H1 (cell line): ENCODE data around the gene CISH. TPM values are rescaled to one million over a fixed set of nuclear protein-coding genes. Genes with fewer than 3 reads are reported as not detected.

Experiments used
- CTCF ChIA-PET: fragments of 300-600 bp; sonication (Branson Sonifier 250); formaldehyde crosslinking; loops from one replicate; lab custom pipeline; 2021; ENCODE audit not compliant: partially characterized antibody; lab: Charles Lee
- POLR2A ChIA-PET: fragments of 300-600 bp; sonication (Branson Sonifier 250); formaldehyde crosslinking; loops from one replicate; lab custom pipeline; 2021; ENCODE audit warnings: inconsistent platforms; ENCODE audit not compliant: partially characterized antibody; lab: Charles Lee
- DNase-seq, 2 experiments: peaks; one replicate each; pipeline versions ENCODE4 v3.0.0 to v3.0.0-alpha.2; 2010 to 2022; ENCODE audit warnings: low spot score in 2 of 2, low read depth in 1 of 2, mixed read lengths in 1 of 2
- FAIRE-seq: peaks from 2 replicates; lab custom pipeline; 2011; peaks lifted over from hg19 to GRCh38; lab: Jason Lieb, UNC
- H2AFZ ChIP-seq: 2 replicates; pipeline ENCODE4 v1.8.1; 2012; ENCODE audit warnings: low read length, inconsistent platforms
- H2AK5ac ChIP-seq: 2 replicates; pipeline ENCODE4 v1.6.1; 2013; ENCODE audit warnings: low read depth, low read length
- H2BK120ac ChIP-seq: replicated peaks from 2 replicates; pipeline ENCODE3; 2013; ENCODE audit warnings: low read depth, low read length, inconsistent platforms
- H2BK12ac ChIP-seq: 2 replicates; pipeline ENCODE4 v1.6.1; 2013; ENCODE audit warnings: low read depth, low read length
- H2BK15ac ChIP-seq: 2 replicates; pipeline ENCODE4 v1.6.1; 2013; ENCODE audit warnings: low read length
- H2BK20ac ChIP-seq: 2 replicates; pipeline ENCODE4 v1.6.1; 2013; ENCODE audit warnings: low read length
- H2BK5ac ChIP-seq: 2 replicates; pipeline ENCODE4 v1.6.1; 2013; ENCODE audit warnings: low read depth, low read length
- H3K14ac ChIP-seq: 2 replicates; pipeline ENCODE4 v1.6.1; 2013; ENCODE audit warnings: inconsistent platforms; ENCODE audit not compliant: insufficient read length
- H3K18ac ChIP-seq: 2 replicates; pipeline ENCODE4 v1.6.1; 2013; ENCODE audit warnings: low read length; ENCODE audit errors: extremely low read depth
- H3K23ac ChIP-seq: 2 replicates; pipeline ENCODE4 v1.6.1; 2013; ENCODE audit warnings: inconsistent platforms; ENCODE audit not compliant: insufficient read length
- H3K23me2 ChIP-seq: 2 replicates; pipeline ENCODE4 v1.6.1; 2013; ENCODE audit warnings: low read depth, low read length
- H3K27ac ChIP-seq: 2 replicates; pipeline ENCODE4 v1.6.1; 2011; ENCODE audit warnings: low read depth, low read length, inconsistent platforms
- H3K27me3 ChIP-seq, 4 experiments: replicated peaks in 1 of 4; 1 replicate in 1 of 4; 2 replicates in 3 of 4; pipeline versions ENCODE4 v1.6.1 to v1.8.1; 2011 to 2013; ENCODE audit warnings: low read length in 3 of 4, mild to moderate bottlenecking in 3 of 4, inconsistent platforms in 2 of 4, mixed read lengths in 2 of 4, moderate library complexity in 1 of 4; ENCODE audit not compliant: control insufficient read depth in 3 of 4, insufficient read depth in 3 of 4; ENCODE audit errors: extremely low read depth in 1 of 4
- H3K36me3 ChIP-seq, 4 experiments: 2 replicates each; pipeline versions ENCODE4 v1.6.1 to v1.8.1; 2011 to 2013; ENCODE audit warnings: mild to moderate bottlenecking in 4 of 4, low read length in 3 of 4, moderate library complexity in 2 of 4, control low read depth in 1 of 4, inconsistent platforms in 1 of 4; ENCODE audit not compliant: insufficient read depth in 4 of 4, control insufficient read depth in 2 of 4
- H3K4ac ChIP-seq: replicated peaks from 2 replicates; pipeline ENCODE3; 2013; ENCODE audit warnings: low read length, low read depth, mixed read lengths, inconsistent platforms; ENCODE audit not compliant: insufficient read length
- H3K4me1 ChIP-seq, 4 experiments: replicated peaks in 1 of 4; 1 replicate in 1 of 4; 2 replicates in 3 of 4; pipeline versions ENCODE4 v1.6.1 to v1.8.1; 2011 to 2013; ENCODE audit warnings: low read length in 3 of 4, inconsistent platforms in 2 of 4, mixed read lengths in 1 of 4; ENCODE audit not compliant: insufficient read depth in 4 of 4, control insufficient read depth in 3 of 4
- H3K4me2 ChIP-seq, 2 experiments: 2 replicates each; pipeline versions ENCODE4 v1.6.1 to v1.8.1; 2011 to 2013; ENCODE audit warnings: low read depth in 2 of 2, low read length in 2 of 2, control low read depth in 1 of 2, inconsistent platforms in 1 of 2, mild to moderate bottlenecking in 1 of 2; ENCODE audit not compliant: insufficient read depth in 1 of 2
- H3K4me3 ChIP-seq, 4 experiments: fragments of 200-600, 300-600 bp in 1 of 4; sonication (generic), shearing (Covaris generic), sonication (Bioruptor Twin) in 1 of 4; 2 replicates each; pipeline versions ENCODE4 v1.5.1 to v1.8.1; 2011 to 2016; ENCODE audit warnings: low read length in 4 of 4, low read depth in 3 of 4, control low read depth in 2 of 4, inconsistent platforms in 2 of 4, mild to moderate bottlenecking in 2 of 4, mixed read lengths in 1 of 4, moderate library complexity in 1 of 4; ENCODE audit not compliant: insufficient read depth in 2 of 4; ENCODE audit errors: extremely low read depth in 1 of 4
- H3K56ac ChIP-seq: replicated peaks from 2 replicates; pipeline ENCODE3; 2013; ENCODE audit warnings: low read depth, mild to moderate bottlenecking, mixed read lengths, low read length, inconsistent platforms; ENCODE audit not compliant: insufficient read length
- H3K79me1 ChIP-seq: 2 replicates; pipeline ENCODE4 v1.6.1; 2013; ENCODE audit warnings: low read depth, low read length, control low read depth
- H3K79me2 ChIP-seq, 2 experiments: 2 replicates each; pipeline versions ENCODE4 v1.6.1 to v1.8.1; 2012 to 2013; ENCODE audit warnings: low read length in 2 of 2, mild to moderate bottlenecking in 2 of 2, inconsistent platforms in 1 of 2; ENCODE audit not compliant: insufficient read depth in 2 of 2, control insufficient read depth in 1 of 2
- H3K9ac ChIP-seq, 4 experiments: replicated peaks in 1 of 4; 1 replicate in 1 of 4; 2 replicates in 3 of 4; pipeline versions ENCODE4 v1.6.1 to v1.8.1; 2011 to 2013; ENCODE audit warnings: low read depth in 3 of 4, low read length in 3 of 4, control low read depth in 2 of 4, mild to moderate bottlenecking in 2 of 4, moderate library complexity in 2 of 4, inconsistent platforms in 1 of 4; ENCODE audit errors: extremely low read depth in 1 of 4
- H3K9me3 ChIP-seq, 2 experiments: 2 replicates each; pipeline versions ENCODE4 v1.6.1 to v1.8.1; 2012 to 2013; ENCODE audit warnings: mild to moderate bottlenecking in 2 of 2, moderate library complexity in 2 of 2, control low read depth in 1 of 2, inconsistent platforms in 1 of 2, low read depth in 1 of 2, low read length in 1 of 2, mixed read lengths in 1 of 2; ENCODE audit not compliant: insufficient read depth in 2 of 2
- H4K20me1 ChIP-seq, 2 experiments: replicated peaks in 1 of 2; 2 replicates each; pipeline versions ENCODE3 to v1.8.1; 2011 to 2013; ENCODE audit warnings: inconsistent platforms in 2 of 2, low read length in 2 of 2, mild to moderate bottlenecking in 1 of 2; ENCODE audit not compliant: insufficient read depth in 2 of 2, control insufficient read depth in 1 of 2
- H4K5ac ChIP-seq: 2 replicates; pipeline ENCODE4 v1.6.1; 2013; ENCODE audit warnings: low read length, low read depth, mixed read lengths, inconsistent platforms; ENCODE audit not compliant: insufficient read length
- H4K8ac ChIP-seq: 2 replicates; pipeline ENCODE4 v1.8.0; 2013; ENCODE audit warnings: mild to moderate bottlenecking, moderate library complexity, low read length, inconsistent platforms; ENCODE audit not compliant: insufficient read depth; ENCODE audit errors: extremely low read depth
- H4K91ac ChIP-seq: replicated peaks from 2 replicates; pipeline ENCODE3; 2013; ENCODE audit warnings: low read length, mixed read lengths, inconsistent platforms; ENCODE audit not compliant: insufficient read length
- KDM1A ChIP-seq: fragments of 200-600, 300-600 bp; sonication (generic); IDR thresholded peaks from 2 replicates; pipeline ENCODE4 v1.7.1; 2016; ENCODE audit warnings: mild to moderate bottlenecking, low read length, borderline replicate concordance
- SP1 ChIP-seq: IDR thresholded peaks from 2 replicates; pipeline ENCODE4 v1.6.1; 2011; ENCODE audit warnings: low read depth, low read length
- WGBS, 2 experiments: shearing (Covaris generic) in 1 of 2; methylation state at CpG; one replicate each; pipeline versions ENCODE4 v1.1.6 to v1.1.7; 2013 to 2015; ENCODE audit warnings: low lambda C conversion rate in 2 of 2, mixed read lengths in 2 of 2, inconsistent platforms in 1 of 2, low coverage in 1 of 2, missing lambda C conversion rate in 1 of 2; ENCODE audit not compliant: insufficient replicate concordance in 2 of 2, insufficient coverage in 1 of 2, insufficient read length in 1 of 2; ENCODE audit errors: extremely low coverage in 1 of 2, missing lambda C conversion rate in 1 of 2; 5-methylcytosine and 5-hydroxymethylcytosine counted together
- polyA plus RNA-seq, 7 experiments: library from polyadenylated mRNA; depleted of rRNA in 3 of 7; stranded (reverse) in 5 of 7; unstranded in 2 of 7; fragments of >200 nt in 5 of 7; fragments of 200-250 nt in 2 of 7; gene quantifications; 1 replicate in 5 of 7; 2 replicates in 1 of 7; 4 replicates in 1 of 7; pipeline versions ENCODE4 v1.2.1 to v1.2.3, GENCODE V29; 2011 to 2013; ENCODE audit warnings: missing spikeins in 2 of 7, mixed read lengths in 2 of 7
- total RNA-seq: library from RNA; stranded (reverse); fragmentation: NEBNext Ultra II Directional; extraction: Animal tissue kit (Norgen Biotek cat#: 25700); gene quantifications from 2 replicates; pipeline ENCODE4 v1.2.1, GENCODE V29; 2021

The CISH gene
- total and polyA plus RNA-seq, 2 of the 8 experiments (the other 6 are each of a cell fraction or from before 2014, with no cell fraction given), result 1.9 to 2.2 TPM

DNA sequence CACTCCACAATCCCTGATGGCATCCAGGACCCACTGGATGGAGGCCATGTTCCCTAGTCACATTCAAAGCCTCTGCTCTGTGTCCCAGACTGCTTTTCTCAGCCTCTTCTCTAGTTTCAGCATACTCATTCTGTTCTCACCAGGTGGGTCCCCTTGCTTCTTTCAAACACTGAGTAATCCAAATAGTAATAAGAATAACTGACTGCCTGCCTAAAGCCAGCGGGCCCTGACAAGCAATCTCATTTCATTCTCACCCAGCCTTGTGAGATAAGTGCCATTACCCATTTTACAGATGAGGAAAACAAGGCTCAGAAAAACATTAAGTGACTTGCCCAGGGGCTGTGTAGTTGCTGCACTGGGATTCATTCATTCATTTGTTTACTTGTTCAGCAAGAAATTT, 30.8 kb upstream of the CISH start:
- no peak overlapping the region for H3K4me3 ChIP-seq
- FAIRE-seq, result no peak
- WGBS, 2 experiments, result 87% methylated on average over 1 of the region's 1 CpG; no CpG with 5 or more reads in 1 of the 2 experiments

More for the DNA sequence above, 30.8 kb upstream of the CISH start:
- ChIA-PET POLR2A (no interaction called here), CTCF (interaction anchor here (1.0 to 63.8 kb wide), 4 partner anchors 8 to 330 kb away, joined by 3 to 1262 read pairs (median 633); partner anchors contain the start of genes CISH, DOCK3 and MAPKAPK3)
- Histone ChIP-seq H3K79me2 (peaks cover 0 to 3% of the 10 kb centered on the region in 2 experiments; a peak in 1 of 4 replicates), H3K18ac (no peak overlapping the region), H3K9me3 (no peaks in the 10 kb centered on the region), H4K91ac (no peak overlapping the region), H2AFZ (no peak overlapping the region), H3K4me2 (no peak overlapping the region; a peak in 2 of 4 replicates), H2BK5ac (no peak overlapping the region), H2AK5ac (no peak overlapping the region), H3K23me2 (no peaks in the 10 kb centered on the region), H3K23ac (no peak overlapping the region), H3K27me3 (no peaks in the 10 kb centered on the region), H3K56ac (no peak overlapping the region), H3K14ac (no peak overlapping the region), H4K8ac (no peak overlapping the region), H2BK12ac (no peak overlapping the region), H4K5ac (no peak overlapping the region), H3K27ac (no peak overlapping the region), H3K4ac (no peak overlapping the region), H3K36me3 (peaks cover 0 to 22% (median 3%) of the 10 kb centered on the region in 4 experiments; a peak in 4 of 8 replicates), H2BK120ac (no peak overlapping the region), H2BK20ac (no peak overlapping the region), H3K79me1 (peaks cover 10% of the 10 kb centered on the region; the same call in 1 of the 2 replicates), H3K4me1 (peaks cover 1 to 6% (median 3%) of the 10 kb centered on the region in 4 experiments; a peak in 4 of 7 replicates), H2BK15ac (no peak overlapping the region), H4K20me1 (peaks cover 3 to 12% of the 10 kb centered on the region in 2 experiments), H3K9ac (no peak overlapping the region)
- no peak for DNase-seq
- TF ChIP-seq KDM1A (peak; percentile 68; the same call in 1 of the 2 replicates), SP1 (no peak)
